GM18870 (cell line): ENCODE data around the gene LCE6A.

Experiments used
- ATAC-seq: cut with Tn5 transposase; IDR thresholded peaks from one replicate; pipeline ENCODE4 v1.9.1; 2021; ENCODE audit warnings: moderate library complexity; ENCODE audit not compliant: unreplicated experiment

The LCE6A gene

DNA sequence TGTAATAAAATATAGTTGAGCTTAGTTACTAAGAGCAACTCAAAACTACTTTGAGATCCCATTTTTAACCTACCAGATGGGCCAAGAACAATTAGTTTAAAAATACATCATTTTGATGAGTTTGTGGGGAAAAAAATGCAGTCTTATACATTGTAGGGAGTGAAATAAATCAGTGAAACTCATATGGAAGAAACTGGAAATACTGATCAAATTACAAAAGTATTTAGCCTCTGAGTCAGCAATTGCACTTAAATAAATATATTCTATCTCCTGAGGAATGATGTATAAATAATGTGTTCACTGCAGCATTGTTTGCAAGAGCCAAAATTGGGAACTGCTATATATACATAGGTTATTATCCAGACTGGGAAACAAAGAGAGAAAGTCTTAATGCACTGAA lies 30.8 kb downstream of the LCE6A start:
- no peak for ATAC-seq

DNA sequence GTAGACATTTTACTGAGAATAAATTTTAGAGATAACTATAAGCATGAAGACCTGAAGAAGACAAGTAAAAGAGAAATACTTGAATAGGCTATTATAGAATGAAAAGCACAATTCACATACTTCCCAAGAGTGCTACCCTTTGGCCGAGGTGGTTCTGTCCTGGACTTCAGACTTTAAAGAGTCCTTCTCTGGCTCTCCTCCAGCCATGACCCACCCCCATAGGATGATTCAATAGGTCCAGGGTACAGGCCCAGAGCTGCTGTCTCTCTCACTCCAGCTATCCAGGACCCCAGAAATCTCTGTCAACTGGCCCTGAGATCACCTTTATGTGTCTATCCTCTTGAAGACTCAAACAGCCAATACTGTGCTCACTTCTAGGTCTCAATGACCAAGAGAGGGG lies 34.2 kb downstream of the LCE6A start:
- ATAC-seq = no peak

DNA sequence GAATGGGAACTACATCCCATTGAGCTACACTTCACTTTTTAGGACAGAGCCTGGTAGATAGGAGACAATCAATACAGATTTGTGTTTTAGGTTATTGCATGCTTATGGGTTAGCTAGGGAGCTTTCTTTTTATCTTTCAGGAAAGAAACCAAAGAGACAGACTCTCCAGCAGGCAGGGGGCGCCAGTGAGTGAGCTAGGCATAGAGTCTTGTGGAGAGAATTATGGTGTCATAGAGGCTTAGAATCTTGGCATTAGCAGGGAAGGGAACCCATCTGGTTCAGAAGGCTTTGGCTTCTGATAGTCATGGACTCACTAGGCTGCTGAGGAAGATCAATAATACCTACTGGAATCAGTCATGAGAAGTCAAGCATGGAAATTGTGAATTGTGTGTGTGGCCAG lies 35.4 kb downstream of the LCE6A start, which contains the start of gene SMCP:
Gene SMCP, plus strand, starts transcription at position 281 of the 400 bp plus-strand sequence. CDS start 6,101 bp downstream, outside the sequence.
- ATAC-seq = no peak

DNA sequence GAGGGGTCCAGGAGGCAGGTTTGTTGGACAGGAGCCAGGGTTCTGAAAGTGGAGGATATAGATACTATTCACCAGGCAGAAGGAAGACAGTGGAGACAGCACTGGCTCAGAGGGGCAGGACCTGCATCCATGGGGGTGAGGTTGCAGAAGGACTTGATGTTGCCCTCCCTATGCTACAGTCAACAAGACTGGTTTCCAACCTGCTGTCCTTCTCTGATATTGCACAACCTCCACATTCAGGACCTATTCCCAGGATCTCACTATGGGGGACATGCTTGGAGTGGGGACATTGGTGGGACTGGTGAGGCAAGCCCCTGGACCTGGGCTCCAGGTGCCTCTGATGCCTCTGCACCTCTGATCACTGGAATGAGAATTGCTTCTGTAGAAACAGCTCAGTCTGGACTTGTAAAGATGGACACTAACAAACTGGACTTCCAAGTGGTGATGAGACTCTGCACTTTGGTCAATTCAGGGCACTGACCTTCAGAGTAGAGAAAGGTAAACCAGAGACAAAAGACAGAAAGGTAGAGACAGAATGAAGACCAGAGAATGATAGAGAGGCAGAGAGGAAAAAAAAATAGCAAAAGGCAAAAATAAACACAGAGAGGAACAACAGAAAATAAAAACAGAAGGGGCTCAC lies 37.0 kb downstream of the LCE6A start:
- no peak for ATAC-seq

DNA sequence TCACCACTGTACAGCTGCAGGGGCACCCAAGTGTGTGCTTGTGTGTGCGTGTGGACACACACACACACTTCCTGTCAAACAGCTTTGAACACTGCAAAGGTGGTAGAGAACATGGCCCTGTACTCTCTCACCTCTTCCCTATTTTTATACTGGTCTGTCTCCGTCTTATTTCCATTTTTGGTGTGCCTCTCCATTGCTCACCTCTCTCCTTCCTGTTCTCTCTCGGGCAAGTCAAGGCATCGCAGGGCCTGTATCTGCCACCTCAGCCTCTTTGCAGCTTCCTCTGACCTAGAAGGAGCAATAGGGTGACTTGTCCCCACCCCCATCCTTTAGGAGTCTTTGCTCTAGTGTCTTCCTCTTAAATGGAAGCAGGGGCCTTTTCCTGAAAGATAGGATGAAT lies 37.7 kb downstream of the LCE6A start:
- no peak for ATAC-seq

DNA sequence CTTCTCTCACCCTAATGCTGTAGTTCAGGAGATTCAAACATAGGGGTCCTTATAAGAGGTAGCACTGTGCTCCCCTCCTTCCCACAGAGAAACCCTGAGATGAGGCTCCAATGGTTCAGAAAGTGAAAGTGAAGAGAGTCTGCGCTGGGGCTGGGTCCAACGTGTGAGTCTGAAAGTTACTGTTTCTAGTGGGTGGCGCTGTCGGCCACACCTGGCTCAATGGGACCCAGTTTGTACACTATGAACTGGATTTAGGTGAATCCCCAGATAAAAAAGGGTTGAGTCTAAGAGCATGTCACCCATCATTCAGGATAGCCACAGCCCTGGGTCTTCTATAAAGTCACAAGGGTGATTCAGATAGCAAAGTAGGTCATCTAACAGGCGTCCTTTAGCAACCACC lies 38.3 kb downstream of the LCE6A start:
- no peak for ATAC-seq

DNA sequence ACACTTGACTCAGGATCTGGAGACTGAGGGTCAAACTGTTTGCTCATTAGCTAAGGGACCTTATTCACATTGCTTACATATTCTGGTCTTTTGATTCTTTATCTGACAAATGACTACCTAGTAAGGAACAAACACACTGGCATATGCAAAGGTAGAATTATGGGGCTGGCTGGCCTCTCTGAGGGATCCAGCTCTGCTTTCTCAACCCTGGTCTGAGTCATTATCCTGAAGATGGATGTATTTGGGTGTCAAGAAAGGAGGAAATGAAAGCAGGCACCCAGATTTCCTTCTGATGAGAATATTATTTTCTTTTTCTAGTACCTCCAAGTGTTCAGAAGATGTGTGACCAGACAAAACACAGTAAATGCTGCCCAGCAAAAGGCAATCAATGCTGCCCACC lies 41.4 kb downstream of the LCE6A start:
- ATAC-seq = no peak

DNA sequence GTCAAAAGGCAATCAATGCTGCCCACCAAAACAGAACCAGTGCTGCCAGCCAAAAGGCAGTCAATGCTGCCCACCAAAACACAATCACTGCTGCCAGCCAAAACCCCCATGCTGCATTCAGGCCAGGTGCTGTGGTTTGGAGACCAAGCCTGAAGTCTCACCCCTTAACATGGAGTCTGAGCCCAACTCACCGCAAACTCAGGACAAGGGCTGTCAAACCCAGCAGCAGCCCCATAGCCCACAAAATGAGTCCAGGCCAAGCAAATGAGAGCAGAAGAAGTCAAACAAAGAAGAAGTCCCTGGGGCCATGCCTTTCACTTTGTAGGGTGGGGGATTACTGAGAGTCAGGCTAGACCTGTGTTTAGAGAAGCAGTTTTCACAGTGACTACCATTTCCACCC lies 41.9 kb downstream of the LCE6A start:
- ATAC-seq = no peak

DNA sequence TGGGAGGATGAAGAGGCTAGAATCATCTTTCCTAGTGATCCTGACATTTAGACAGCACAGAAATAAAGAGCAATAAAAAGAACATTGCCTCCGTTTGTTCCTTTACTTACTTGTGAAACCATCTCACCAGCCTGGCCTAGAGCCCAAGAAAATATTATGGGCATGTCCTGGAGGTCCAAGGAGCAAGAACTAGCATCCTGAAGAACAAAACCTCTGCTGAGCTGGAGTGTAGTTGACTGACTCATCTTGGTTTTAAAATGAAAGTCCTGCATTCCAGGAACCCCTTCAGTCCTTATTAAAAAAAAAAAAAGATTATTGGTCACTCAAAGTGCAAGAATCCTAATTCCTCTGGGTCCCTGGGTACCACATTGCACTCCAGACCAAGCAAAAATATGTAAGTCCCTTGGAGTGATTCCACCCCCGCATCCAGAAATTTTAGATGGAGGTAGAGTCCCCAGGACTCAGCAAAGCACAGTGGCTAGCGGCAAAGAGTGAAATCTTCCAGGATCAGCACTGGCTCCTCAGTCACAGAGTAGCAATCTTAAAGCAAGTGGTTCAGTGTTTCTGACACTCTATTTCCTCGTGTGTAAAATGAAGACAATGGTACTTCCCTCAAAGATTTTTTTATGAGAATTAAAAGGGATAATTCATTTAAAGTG lies 42.4 kb downstream of the LCE6A start:
- no peak for ATAC-seq

DNA sequence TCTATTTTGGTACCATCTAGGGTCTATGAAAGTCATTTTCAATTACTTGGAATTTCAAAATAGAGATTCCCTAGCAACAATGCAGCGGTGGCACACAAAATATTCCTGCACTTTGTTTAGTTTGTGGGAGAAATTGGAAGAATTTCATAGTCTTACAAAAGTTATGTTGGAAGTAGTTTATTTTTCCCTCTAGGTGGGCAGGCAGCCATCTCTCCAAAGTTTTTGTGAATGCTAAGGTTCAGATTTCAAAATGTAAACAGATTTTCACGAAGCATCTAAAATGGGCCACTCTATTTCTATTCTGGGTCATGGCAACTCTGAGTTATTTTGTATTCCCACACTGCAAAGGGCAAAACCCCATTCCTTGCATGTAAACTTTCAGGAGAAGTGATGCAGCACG lies 43.4 kb downstream of the LCE6A start:
- ATAC-seq = no peak

DNA sequence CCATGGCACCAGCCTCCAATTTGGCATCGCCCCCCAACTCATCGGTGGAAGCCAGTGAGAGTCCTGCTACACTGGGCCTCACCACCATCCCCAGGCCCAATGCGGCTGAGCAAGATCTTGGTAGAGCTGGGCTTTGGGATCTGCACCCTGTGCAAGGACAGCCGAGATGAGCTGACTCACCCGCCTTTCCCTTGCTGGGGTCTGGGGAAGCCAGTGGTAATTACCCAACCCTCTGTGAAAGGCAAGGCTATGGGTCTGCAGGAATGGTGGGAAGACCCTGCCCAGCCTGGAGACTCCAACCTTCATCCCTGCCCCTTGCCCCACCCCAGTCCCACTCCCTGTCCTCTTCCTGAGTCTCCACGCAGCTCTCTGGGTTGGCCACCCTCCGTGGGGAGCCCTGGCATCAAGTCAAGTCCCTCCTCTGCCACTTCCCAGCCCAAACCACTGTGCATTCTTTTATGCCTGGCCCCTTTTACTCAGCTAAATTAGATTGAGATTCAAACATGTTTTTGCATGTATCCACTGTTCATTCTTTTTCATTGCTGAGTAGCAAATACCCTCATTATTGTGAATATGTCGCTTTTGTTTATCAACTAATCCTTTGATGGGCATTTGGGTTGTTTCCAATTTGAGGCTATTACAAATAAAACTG lies 44.2 kb downstream of the LCE6A start:
- ATAC-seq = no peak

DNA sequence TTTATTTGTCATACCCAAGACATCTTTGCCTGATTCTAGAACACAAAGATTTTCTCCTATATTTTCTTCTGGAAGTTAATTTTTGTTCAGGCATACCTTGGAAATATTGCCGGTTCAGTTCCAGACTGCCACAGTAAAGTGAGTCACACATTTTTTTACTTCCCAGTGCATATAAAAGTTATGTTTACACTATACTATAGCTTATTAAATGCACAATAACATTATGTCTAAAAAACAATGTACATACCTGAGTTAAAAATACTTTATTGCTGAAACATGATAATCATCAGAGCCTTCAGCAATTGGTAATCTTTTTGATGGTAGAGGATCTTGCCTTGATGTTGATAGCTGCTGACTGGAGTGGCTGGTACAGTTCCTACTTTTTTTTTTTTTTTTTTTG lies 45.5 kb downstream of the LCE6A start:
- no peak for ATAC-seq
